Measurements from ENCODE around the gene NPIPB2.

GRCh38 chr16:11896486-11897176 is 45.2 kb downstream of the NPIPB2 start:
- TF ChIP-seq CTCF (optimal IDR thresholded peaks at IDR 0.05 in 1 of 3, IDR thresholded peaks at IDR 0.05 in 1 of 3, conservative IDR thresholded peaks at IDR 0.05 in 1 of 3; ENCODE audit: extremely low read depth in 1 of 3, insufficient read depth in 2 of 3, low read length in 3 of 3) (no peak), EZH2 (IDR thresholded peaks at IDR 0.05; ENCODE audit: low read length) (no peak)
